ENCODE data around the gene RNU7-1.

Gene RNU7-1

GRCh38 chr12:6925239-6925539 lies 18.4 kb upstream of the RNU7-1 start:
- Histone ChIP-seq H3K9me3 (replicated peaks; ENCODE audit: insufficient read depth, low read length) (no peaks in the 10 kb centered on the region), H3K9me2 (replicated peaks; ENCODE audit: insufficient read depth, low read length) (no peaks in the 10 kb centered on the region), H3K79me2 (ENCODE audit: low read length) (peaks cover 58% of the 10 kb centered on the region), H4K20me1 (ENCODE audit: insufficient read depth, low read length) (no peaks in the 10 kb centered on the region), H3K4me3 (ENCODE audit: low read length) (no peak overlapping the region), H3K36me3 (replicated peaks; ENCODE audit: insufficient read depth, low read length) (no peaks in the 10 kb centered on the region; the same call in 1 of the 2 replicates), H3K9ac (ENCODE audit: low read length) (no peak overlapping the region), H2AFZ (ENCODE audit: low read length) (no peak overlapping the region), H3F3A (ENCODE audit: insufficient read depth, low read length) (peaks cover 59% of the 10 kb centered on the region), H3K27me3 (replicated peaks; ENCODE audit: insufficient read depth, low read length) (no peaks in the 10 kb centered on the region), H3K27ac (ENCODE audit: low read length) (peak overlapping the region; percentile 92; the same call in 1 of the 2 replicates), H3K4me2 (ENCODE audit: low read depth, low read length) (peak overlapping the region; percentile 83; the same call in 1 of the 2 replicates), H3K4me1 (ENCODE audit: low read length) (peaks cover 66% of the 10 kb centered on the region)
- TF ChIP-seq EZH2phosphoT487 (IDR thresholded peaks at IDR 0.05; ENCODE audit: low read length) (no peak), EZH2 (optimal IDR thresholded peaks at IDR 0.05; ENCODE audit: low read depth, low read length) (no peak), CTCF (IDR thresholded peaks at IDR 0.05; ENCODE audit: low read length) (no peak)
- DNase-seq = no peak

GRCh38 chr12:6925540-6926279 lies 17.9 kb upstream of the RNU7-1 start:
- Histone ChIP-seq H3K9me2 (replicated peaks; ENCODE audit: insufficient read depth, low read length) (no peaks in the 10 kb centered on the region), H3K27me3 (replicated peaks; ENCODE audit: insufficient read depth, low read length) (no peaks in the 10 kb centered on the region), H3F3A (ENCODE audit: insufficient read depth, low read length) (peaks cover 57% of the 10 kb centered on the region), H3K27ac (ENCODE audit: low read length) (no peak overlapping the region), H3K4me1 (ENCODE audit: low read length) (peaks cover 60% of the 10 kb centered on the region), H3K4me3 (ENCODE audit: low read length) (no peak overlapping the region), H3K9ac (ENCODE audit: low read length) (no peak overlapping the region), H3K36me3 (replicated peaks; ENCODE audit: insufficient read depth, low read length) (no peaks in the 10 kb centered on the region; the same call in 1 of the 2 replicates), H3K79me2 (ENCODE audit: low read length) (peaks cover 59% of the 10 kb centered on the region), H3K4me2 (ENCODE audit: low read depth, low read length) (no peak overlapping the region), H4K20me1 (ENCODE audit: insufficient read depth, low read length) (no peaks in the 10 kb centered on the region), H2AFZ (ENCODE audit: low read length) (no peak overlapping the region), H3K9me3 (replicated peaks; ENCODE audit: insufficient read depth, low read length) (no peaks in the 10 kb centered on the region)
- TF ChIP-seq EZH2phosphoT487 (IDR thresholded peaks at IDR 0.05; ENCODE audit: low read length) (no peak), EZH2 (optimal IDR thresholded peaks at IDR 0.05; ENCODE audit: low read depth, low read length) (no peak), CTCF (IDR thresholded peaks at IDR 0.05; ENCODE audit: low read length) (no peak)
- DNase-seq = no peak

- no peak for DNase-seq
- H3K36me3 ChIP-seq (replicated peaks; ENCODE audit: insufficient read depth, low read length) = no peaks in the 10 kb centered on the region; the same call in 1 of the 2 replicates
- H3K9ac ChIP-seq (ENCODE audit: low read length) = peak within 1 kb of the TSS; percentile 89
- H4K20me1 ChIP-seq (ENCODE audit: insufficient read depth, low read length) = no peaks in the 10 kb centered on the region
- H3K79me2 ChIP-seq (ENCODE audit: low read length) = peaks cover 64% of the 10 kb centered on the region
- peaks cover 43% of the 10 kb centered on the region for H3F3A ChIP-seq (ENCODE audit: insufficient read depth, low read length)
- no peak for TF ChIP-seq EZH2 (optimal IDR thresholded peaks at IDR 0.05; ENCODE audit: low read depth, low read length)
- TF ChIP-seq EZH2phosphoT487 (IDR thresholded peaks at IDR 0.05; ENCODE audit: low read length) = no peak
- TF ChIP-seq CTCF (IDR thresholded peaks at IDR 0.05; ENCODE audit: low read length) = no peak
- H3K4me1 ChIP-seq (ENCODE audit: low read length) = peaks cover 44% of the 10 kb centered on the region
- peak within 1 kb of the TSS; percentile 62 for H2AFZ ChIP-seq (ENCODE audit: low read length)
- peak within 1 kb of the TSS; percentile 92 for H3K4me2 ChIP-seq (ENCODE audit: low read depth, low read length)
- no peaks in the 10 kb centered on the region for H3K9me2 ChIP-seq (replicated peaks; ENCODE audit: insufficient read depth, low read length)
- peak within 1 kb of the TSS; percentile 90 for H3K4me3 ChIP-seq (ENCODE audit: low read length)
- peak within 1 kb of the TSS; percentile 3; the same call in 1 of the 2 replicates for H3K27ac ChIP-seq (ENCODE audit: low read length)
- H3K9me3 ChIP-seq (replicated peaks; ENCODE audit: insufficient read depth, low read length) = no peaks in the 10 kb centered on the region
- no peaks in the 10 kb centered on the region for H3K27me3 ChIP-seq (replicated peaks; ENCODE audit: insufficient read depth, low read length)
Measured at GRCh38 chr12:6927379-6928021, 16.1 kb upstream of the RNU7-1 start, which contains the start of gene ATN1. Gene ATN1 (plus strand): TSS chr12:6927959. CDS start chr12:6934002, 6,043 bp downstream.
